ENCODE results near the gene SLC30A10.

- TF ChIP-seq POLR2A (IDR thresholded peaks at IDR 0.05) (no peak), CTCF (IDR thresholded peaks at IDR 0.05) (no peak)
Measured at GRCh38 chr1:219883400-219884332, 44.7 kb downstream of the SLC30A10 start.

Measured in Peyer's patch (tissue), 4 donors.